Activated CD4-positive, alpha-beta memory T cell treated with anti-CD3 and anti-CD28 coated beads, Interleukin-2, amount 10 ng/mL, durations not matched to agents 7 days and 5 days (primary cell): ENCODE measurements around the gene BRD8. TPM values are rescaled to one million over a fixed set of nuclear protein-coding genes. Genes with fewer than 3 reads are reported as not detected.

Experiments used
- CTCF ChIA-PET: fragments of 350-600 bp; sonication (Branson Sonifier 250); formaldehyde crosslinking; loops from one replicate; lab custom pipeline; 2021; ENCODE audit warnings: antibody characterized with exemption, inconsistent platforms; lab: Charles Lee
- POLR2A ChIA-PET: fragments of 350-600 bp; sonication (Branson Sonifier 250); formaldehyde crosslinking; loops from one replicate; lab custom pipeline; 2021; ENCODE audit warnings: antibody characterized with exemption; lab: Charles Lee
- DNase-seq: peaks from one replicate; pipeline ENCODE4 v3.0.0-alpha.2; 2020
- H3K27ac Mint-ChIP-seq: one replicate; pipeline ENCODE4 v1.8.0; 2021; ENCODE audit warnings: mild to moderate bottlenecking, mixed read lengths
- H3K27me3 Mint-ChIP-seq: one replicate; pipeline ENCODE4 v1.8.0; 2021; ENCODE audit warnings: mixed read lengths
- H3K36me3 Mint-ChIP-seq: one replicate; pipeline ENCODE4 v1.8.0; 2021; ENCODE audit warnings: low read depth, mixed read lengths
- H3K4me1 Mint-ChIP-seq: one replicate; pipeline ENCODE4 v1.8.0; 2021; ENCODE audit warnings: mixed read lengths
- H3K4me3 Mint-ChIP-seq: one replicate; pipeline ENCODE4 v1.8.0; 2021; ENCODE audit warnings: mild to moderate bottlenecking, mixed read lengths
- H3K9me3 Mint-ChIP-seq: one replicate; pipeline ENCODE4 v1.8.0; 2021; ENCODE audit warnings: mixed read lengths
- total RNA-seq, 2 experiments: library from RNA; stranded (reverse); gene quantifications; one replicate each; pipeline ENCODE4 v1.2.3, GENCODE V29; 2021

The BRD8 gene
- total RNA-seq, 2 experiments from 2014 or later, result 62.9 to 72.7 TPM

- H3K9me3 Mint-ChIP-seq, result no peaks in the 10 kb centered on the region
- no peak overlapping the region for H3K27ac Mint-ChIP-seq
- ChIA-PET POLR2A (no interaction called here), CTCF (interaction anchor here (1.2 to 6.5 kb wide), 2 partner anchors 15 to 39 kb away, joined by 3 to 35 read pairs; no protein-coding TSS in a partner anchor)
- peaks cover 23% of the 10 kb centered on the region for H3K27me3 Mint-ChIP-seq
- H3K4me1 Mint-ChIP-seq, result peaks cover 27% of the 10 kb centered on the region
- no peak overlapping the region for H3K4me3 Mint-ChIP-seq
- no peaks in the 10 kb centered on the region for H3K36me3 Mint-ChIP-seq
- no peak for DNase-seq
Measured at GRCh38 chr5:138093036-138093435, 85.4 kb downstream of the BRD8 start.

- CTCF ChIA-PET, result interaction anchor here (6.5 kb wide), 1 partner anchor 14 kb away, joined by 35 read pairs; no protein-coding TSS in a partner anchor
Measured at GRCh38 chr5:138092301-138092700, 86.1 kb downstream of the BRD8 start.

GRCh38 chr5:138091685-138092084, 86.7 kb downstream of the BRD8 start:
- DNase-seq, result no peak
- ChIA-PET CTCF (interaction anchor here (0.6 to 6.5 kb wide), 3 partner anchors 10 to 57 kb away, joined by 3 to 35 read pairs (median 3); no protein-coding TSS in a partner anchor), POLR2A (no interaction called here)
- Mint-ChIP-seq H3K36me3 (no peaks in the 10 kb centered on the region), H3K4me3 (no peak overlapping the region), H3K27me3 (peaks cover 24% of the 10 kb centered on the region), H3K27ac (no peak overlapping the region), H3K9me3 (no peaks in the 10 kb centered on the region), H3K4me1 (peaks cover 18% of the 10 kb centered on the region)

More at GRCh38 chr5:138092301-138092700, 86.1 kb downstream of the BRD8 start:
- POLR2A ChIA-PET, result no interaction called here
- Mint-ChIP-seq H3K4me1 (peaks cover 25% of the 10 kb centered on the region), H3K4me3 (no peak overlapping the region), H3K27me3 (peaks cover 24% of the 10 kb centered on the region), H3K36me3 (no peaks in the 10 kb centered on the region), H3K27ac (no peak overlapping the region), H3K9me3 (no peaks in the 10 kb centered on the region)
- no peak for DNase-seq

Other genes with a start within 250 kb of the BRD8 start
- gene FAM13B, start 145.6 kb downstream of the BRD8 start, total RNA-seq, result 10 to 100 TPM; 24.9 to 25.3 TPM
- not detected for gene WNT8A, start 94.6 kb downstream of the BRD8 start, total RNA-seq
- not detected for gene NME5, start 39.2 kb downstream of the BRD8 start, total RNA-seq
- gene KIF20A, start 482 bp upstream of the BRD8 start, total RNA-seq, result 10 to 100 TPM; 50.7 to 55.7 TPM
- 10 to 100 TPM; 32.3 to 33.3 TPM for gene CDC23, start 34.7 kb upstream of the BRD8 start, total RNA-seq
- gene GFRA3, start 96.0 kb upstream of the BRD8 start, total RNA-seq, result not detected
- gene CDC25C, start 153.2 kb upstream of the BRD8 start, total RNA-seq, result 10 to 100 TPM; 15.2 to 18.4 TPM
- 10 to 100 TPM; 21.7 to 27.1 TPM for gene FAM53C, start 159.6 kb upstream of the BRD8 start, total RNA-seq
- 10 to 100 TPM; 51.9 to 57.9 TPM for gene KDM3B, start 174.1 kb upstream of the BRD8 start, total RNA-seq